HG03066 (cell line): ENCODE measurements around the gene ASCC1.

Source experiments
- ATAC-seq: cut with Tn5 transposase; IDR thresholded peaks from one replicate; pipeline ENCODE4 v1.9.1; 2021; ENCODE audit warnings: low read depth; ENCODE audit not compliant: unreplicated experiment

The ASCC1 gene

DNA sequence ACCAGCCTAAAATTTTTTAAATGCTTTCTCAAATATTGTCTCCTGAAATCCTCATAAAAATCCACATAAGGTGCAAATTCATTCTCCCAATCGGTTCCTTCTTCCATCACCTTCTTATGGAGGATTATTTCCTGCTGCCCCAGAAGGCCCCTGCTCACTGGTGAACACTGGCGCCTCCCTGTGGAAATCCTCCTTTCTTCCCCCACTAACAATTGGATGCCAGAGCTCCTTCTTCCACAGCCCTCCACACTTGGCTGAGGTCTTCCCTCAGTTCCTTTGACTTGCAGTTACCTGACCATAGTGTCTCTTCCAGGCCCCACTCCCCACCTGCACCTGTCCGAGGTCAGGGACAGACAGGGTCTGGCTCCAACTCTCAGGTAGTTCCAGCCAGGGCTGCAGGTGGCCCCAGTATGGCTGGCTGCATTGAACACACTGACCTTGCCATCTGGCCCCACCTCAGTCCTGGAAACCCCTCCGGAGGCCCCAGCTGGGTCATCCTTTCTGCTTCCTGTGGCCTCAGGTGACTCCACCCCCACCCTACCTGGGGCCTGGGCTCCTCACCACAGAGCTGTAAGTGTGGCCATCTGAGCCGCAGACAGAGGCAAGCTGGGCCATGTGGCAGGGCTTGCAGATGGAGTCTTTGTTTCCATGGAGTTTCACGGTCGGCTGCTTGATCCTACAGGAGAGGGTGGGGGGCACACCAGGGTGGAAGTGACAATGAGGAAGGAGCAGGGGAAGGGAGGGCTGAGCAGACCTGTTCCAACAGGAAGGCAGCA lies 146.1 kb downstream of the ASCC1 start:
- ATAC-seq: no peak

DNA sequence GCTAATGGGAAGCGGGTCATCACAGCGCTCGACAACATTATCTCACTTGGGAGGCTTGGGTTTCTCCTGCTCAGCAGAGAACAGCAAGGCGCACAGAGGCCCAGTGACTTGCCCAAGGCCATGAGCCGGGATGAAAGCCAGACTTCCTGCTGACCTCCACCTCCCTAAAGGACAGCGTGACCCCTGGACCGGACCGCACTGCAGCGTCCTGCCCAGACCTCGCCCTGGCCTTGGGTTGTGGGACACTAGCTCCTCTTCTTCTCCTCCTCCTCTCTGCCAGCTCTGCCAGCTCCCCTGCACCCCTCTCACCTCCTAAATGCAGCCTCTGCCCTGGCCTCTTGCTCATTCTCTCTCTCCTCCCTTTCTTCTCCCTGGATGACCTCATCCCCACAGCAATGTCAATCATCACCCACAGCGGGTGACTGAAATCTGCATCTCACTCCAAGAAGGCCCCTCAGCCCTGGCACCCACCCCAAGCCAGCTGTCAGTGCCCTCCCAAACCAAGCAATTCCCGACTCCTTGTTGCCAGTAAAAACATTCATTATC lies 147.1 kb downstream of the ASCC1 start:
- no peak for ATAC-seq

DNA sequence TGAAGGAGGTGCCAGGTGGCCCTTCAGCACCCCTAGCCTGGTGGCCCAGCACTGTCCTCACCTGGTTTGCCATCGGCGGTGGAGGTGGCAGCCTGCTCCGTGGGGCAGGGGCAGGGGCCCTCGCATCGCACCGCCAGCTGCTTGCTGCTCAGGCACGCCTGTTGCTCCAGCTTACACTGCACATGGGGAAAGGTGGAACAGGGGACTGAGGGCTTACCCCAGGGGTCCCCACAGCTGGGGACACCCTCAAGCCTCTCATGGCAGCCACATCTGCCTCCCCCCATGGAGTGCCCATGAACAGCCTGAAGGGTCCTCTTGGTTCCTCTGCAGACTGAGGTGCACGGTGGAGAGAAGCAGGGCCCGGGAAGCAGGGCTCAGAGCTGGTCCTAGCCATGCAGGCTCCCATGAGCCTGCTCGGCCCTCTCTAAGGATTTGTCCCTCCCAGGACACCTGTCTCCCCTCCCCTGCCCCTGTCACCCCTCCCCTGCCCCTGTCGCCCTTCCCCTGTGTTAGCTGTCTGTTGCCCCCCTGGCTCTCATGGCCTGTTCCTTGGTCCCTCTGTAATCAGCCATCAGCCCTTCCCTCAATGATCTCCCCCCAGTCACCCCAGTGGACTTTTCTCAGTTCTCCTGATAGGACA lies 147.8 kb downstream of the ASCC1 start:
- no peak for ATAC-seq

GRCh38 chr10:72067463-72068125 lies 148.5 kb downstream of the ASCC1 start:
- no peak for ATAC-seq

GRCh38 chr10:72066318-72067284 lies 149.5 kb downstream of the ASCC1 start:
- ATAC-seq: no peak

DNA sequence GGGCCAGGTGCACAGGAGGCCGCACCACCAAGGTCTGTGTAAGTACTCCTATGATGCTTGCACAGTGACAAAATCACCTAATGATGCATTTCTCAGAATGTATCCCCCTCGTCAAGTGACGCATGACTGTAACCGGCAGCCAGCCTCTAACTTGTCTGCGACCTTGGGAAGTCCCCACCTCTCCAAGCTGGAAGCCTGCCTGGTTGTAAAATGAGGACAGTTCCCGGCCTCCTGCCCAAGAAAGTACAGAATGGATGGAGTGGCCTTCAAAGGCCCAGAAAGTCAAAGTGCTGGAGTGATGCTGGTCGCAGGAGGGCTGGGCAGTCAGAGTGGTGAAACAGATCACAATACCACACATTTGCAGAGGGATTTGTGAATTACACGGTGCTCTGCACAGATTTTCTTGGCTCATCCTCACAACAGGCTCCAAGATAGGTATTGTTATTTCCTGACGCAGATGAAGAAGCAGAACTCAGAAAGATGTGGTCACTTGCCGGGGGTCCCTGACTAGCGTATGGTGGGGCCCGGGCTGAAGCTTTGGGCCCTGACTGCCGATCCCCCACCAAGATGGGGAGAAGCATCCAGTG lies 150.5 kb downstream of the ASCC1 start:
- no peak for ATAC-seq

DNA sequence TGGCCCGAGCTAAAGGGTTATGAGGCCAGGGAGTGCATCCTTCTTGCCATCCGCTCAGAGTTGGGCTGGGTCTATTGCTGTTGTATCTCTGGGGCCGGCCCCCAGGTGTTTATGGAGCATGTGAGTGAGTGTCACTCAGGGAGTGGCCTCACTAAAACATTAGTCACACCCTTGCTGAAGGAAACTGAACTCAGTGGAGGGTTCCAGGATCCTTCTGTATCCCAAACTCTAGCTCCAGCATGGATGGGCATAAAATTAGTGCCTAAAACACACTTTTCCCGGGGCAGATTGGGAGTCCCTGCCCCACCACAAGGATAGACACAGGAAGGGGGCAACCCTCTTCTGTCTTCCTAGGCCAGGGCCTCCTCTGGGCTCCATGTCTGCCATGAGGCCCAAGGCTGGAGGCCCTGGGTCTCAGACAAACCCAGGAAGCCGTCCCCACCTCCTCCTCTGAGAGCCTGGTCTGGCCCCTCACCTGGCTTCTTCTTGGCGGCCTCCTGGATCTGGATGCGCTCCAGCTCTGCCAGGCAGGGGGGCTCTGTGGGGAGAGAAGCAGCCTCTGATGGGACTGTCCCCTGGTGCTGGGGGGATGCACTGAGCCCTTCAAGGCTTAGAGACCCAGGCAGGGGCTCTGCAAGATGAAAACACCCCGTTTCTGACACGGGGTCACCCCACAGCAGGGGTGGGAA lies 152.2 kb downstream of the ASCC1 start:
- ATAC-seq: no peak

GRCh38 chr10:72062832-72063702 lies 153.0 kb downstream of the ASCC1 start:
- ATAC-seq: no peak

DNA sequence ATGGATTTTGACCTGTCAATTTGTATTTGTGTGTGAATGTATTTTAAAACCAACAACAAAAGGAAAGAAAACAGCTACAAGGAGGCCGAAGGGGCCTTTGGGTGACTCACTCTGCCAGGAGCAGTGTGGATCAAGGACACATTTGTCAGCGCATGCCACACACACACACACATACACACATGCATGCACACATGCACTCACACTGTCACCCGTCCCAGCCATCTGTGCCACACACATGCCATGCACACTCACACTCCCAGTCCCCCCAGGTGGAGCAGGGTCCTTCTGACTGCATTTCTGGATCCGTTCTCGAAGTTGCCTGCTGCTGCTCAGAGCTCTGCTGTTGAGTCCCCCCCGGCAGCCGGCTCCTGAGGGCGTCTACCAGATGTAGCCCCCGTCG lies 153.7 kb downstream of the ASCC1 start:
- no peak for ATAC-seq

- ATAC-seq: no peak
Observed at GRCh38 chr10:72061930-72062329, 154.1 kb downstream of the ASCC1 start.

DNA sequence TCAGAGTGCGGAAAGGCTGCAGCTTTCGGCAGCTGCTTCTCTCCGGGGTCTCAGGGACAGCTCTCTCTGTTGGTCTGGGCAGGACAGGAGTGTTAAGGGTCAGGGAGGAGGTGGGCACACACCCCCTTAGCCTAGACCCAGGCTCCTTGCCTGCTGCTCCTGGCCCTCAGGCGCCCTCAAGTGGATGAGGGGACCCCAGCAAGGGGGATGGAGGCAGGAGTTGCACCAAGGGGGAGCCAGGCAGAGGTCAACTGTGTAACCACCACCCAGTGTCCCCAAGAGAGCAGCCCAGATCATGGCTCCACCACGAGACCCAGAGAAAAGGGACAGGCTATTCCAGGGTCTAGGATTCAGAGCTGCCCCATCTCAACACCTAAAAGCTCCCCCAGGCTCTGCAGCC lies 154.6 kb downstream of the ASCC1 start:
- ATAC-seq: no peak

DNA sequence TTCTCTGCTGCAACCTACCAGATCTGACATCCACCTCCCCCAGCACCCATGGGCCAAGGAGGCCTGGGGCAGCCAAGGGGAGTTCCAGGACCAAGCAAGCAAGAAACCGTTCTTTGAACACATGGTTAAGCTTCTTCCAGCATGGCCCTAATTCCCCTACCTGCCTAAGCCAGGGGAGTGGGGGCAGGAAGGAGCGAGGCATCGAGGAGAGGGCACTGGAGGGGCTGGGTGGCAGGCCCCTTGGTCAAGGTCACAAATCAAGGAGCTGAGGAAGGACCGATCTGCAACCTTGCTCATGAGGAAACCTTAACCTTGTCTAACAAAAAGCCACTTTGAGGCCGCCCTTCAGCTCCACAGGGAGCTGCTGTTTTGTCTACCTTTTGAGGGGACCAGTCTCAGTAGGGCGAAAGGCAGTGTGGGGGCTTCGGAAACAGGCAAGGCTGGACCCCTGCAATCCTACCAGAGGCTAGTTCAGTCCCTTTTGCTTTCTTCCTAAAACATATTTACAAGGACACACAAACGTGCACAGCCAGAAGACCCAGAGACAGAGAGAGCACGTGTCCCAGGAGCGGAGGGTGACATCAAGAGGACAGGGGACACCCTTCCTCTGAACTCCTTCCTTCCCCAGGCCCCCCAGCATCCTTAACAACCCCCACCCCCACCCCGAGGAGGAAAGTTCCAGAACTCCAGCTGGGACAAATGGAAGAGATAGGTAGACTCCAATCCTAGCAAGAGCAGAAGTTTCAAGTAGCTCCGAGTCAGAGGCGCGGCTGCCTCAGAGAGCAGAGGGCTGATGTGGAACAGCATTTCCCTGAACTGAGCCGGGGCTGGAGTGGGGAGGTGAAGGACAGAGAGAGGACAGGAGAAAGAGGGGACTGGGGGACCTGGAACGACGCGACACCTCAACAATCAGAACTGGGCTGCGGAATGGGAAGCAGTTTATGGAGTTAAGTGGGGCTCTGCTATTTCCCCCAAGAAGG lies 155.9 kb downstream of the ASCC1 start:
- no peak for ATAC-seq

DNA sequence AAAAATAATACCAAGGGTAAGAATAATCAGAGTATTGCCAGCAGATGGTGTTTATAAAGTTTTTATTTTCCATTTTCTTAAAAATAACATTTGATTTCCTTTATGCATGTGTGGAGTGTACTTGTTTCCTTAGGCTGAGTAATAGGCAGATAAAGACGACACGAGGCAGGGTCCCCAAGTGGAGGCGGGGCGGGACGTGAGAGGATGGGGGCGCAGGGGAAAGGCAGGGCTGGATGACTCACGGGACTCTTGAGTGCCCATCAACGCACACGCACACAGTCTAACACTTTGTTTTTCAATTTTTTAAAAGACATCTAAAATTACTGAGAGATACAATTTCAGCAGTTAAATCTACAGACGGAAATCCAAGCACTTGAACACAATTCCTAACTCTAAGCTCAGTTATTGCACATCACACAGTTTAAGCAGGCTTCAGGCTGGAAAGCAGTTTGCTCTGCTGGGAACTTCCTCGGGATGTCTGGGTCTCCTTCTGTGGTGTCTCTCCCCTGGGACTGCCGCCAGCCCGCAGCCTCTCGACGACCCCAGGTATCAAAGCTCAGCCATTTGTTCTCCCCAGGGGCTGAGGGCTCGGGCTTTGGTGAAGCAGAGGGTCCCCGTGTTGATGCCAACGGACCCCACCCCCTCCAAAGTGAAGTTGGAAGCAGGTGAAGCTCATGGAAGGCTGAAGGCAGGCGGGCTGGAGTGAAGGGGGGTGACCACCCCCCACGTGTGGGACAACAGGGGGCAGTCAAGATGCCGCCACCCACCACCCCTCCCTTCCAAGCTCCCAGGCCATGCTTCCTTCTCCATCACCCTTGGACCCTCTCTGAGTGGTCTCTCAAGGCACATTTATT lies 156.9 kb downstream of the ASCC1 start:
- ATAC-seq: no peak

- no peak for ATAC-seq
Observed at GRCh38 chr10:72058347-72058898, 157.7 kb downstream of the ASCC1 start.

DNA sequence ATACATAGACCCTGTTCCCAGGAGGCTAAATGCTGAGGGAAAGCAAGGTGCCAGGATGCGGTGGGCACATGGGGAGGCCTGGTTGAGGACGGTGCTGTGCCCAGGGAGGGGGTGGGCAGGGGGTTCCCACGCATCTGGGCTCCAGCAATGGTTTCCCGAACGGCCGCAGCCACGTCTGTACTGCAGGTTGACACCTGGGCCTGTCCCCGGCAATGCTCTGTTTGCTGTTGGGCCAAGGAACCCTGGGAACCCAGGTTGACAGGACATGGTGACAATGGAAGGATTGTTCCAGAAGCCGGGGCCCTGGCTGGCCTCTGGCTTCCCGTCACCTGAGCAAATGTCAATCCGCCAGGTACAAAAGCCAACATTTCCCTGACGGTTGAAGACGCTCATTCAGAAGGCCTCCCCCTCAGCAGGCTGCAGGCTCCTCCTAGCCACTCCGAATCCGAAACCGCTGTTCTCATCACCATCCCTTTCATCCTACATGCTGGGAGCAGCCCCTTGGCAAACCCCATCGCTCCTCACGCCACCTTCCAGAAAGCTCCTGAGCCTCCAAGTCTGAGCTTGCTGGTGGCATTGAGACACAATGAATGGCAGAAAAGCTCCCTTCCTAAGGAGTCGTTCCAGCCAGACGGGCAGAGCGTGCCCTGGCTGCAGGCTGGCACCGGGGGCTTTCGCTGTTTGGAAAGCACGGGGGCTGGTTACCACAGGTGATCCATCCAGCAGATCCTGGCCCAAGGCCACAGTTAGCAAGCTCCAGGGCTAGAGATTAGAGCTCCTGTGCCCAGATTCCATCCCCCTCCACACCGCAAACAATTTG lies 158.9 kb downstream of the ASCC1 start:
- ATAC-seq: no peak
